ENCODE measurements around the gene EIF1B.

EIF1B gene

GRCh38 chr3:40308725-40309417, 636 bp upstream of the EIF1B start:
- no peak for DNase-seq (ENCODE audit: low read depth)

- peak; percentile 11 for DNase-seq (ENCODE audit: low read depth)
These were observed 603 bp downstream of the EIF1B start for GRCh38 chr3:40309925-40310695.

GRCh38 chr3:40310705-40311104, 1.2 kb downstream of the EIF1B start:
- no peak for DNase-seq (ENCODE audit: low read depth)

- DNase-seq (ENCODE audit: low read depth): no peak
These were observed 3.2 kb downstream of the EIF1B start for GRCh38 chr3:40312661-40313226.

- DNase-seq (ENCODE audit: low read depth): no peak
These were observed 4.7 kb downstream of the EIF1B start for GRCh38 chr3:40313975-40314860.

- DNase-seq (ENCODE audit: low read depth): no peak
These were observed 7.8 kb downstream of the EIF1B start for GRCh38 chr3:40317061-40317855.

GRCh38 chr3:40321818-40322217, 12.3 kb downstream of the EIF1B start:
- no peak for DNase-seq (ENCODE audit: low read depth)

- DNase-seq (ENCODE audit: low read depth): no peak
These were observed 14.4 kb downstream of the EIF1B start for GRCh38 chr3:40323946-40324345.

GRCh38 chr3:40324621-40325020, 15.1 kb downstream of the EIF1B start:
- DNase-seq (ENCODE audit: low read depth): no peak

GRCh38 chr3:40325465-40325864, 16.0 kb downstream of the EIF1B start:
- DNase-seq (ENCODE audit: low read depth): no peak

GRCh38 chr3:40328374-40328773, 18.9 kb downstream of the EIF1B start:
- no peak for DNase-seq (ENCODE audit: low read depth)

- DNase-seq (ENCODE audit: low read depth): no peak
These were observed 19.6 kb downstream of the EIF1B start for GRCh38 chr3:40329071-40329470.

GRCh38 chr3:40332684-40333083, 23.2 kb downstream of the EIF1B start:
- no peak for DNase-seq (ENCODE audit: low read depth)

- no peak for DNase-seq (ENCODE audit: low read depth)
These were observed 23.9 kb downstream of the EIF1B start for GRCh38 chr3:40333416-40333815.

- DNase-seq (ENCODE audit: low read depth): no peak
These were observed 24.3 kb downstream of the EIF1B start for GRCh38 chr3:40333852-40334251.

GRCh38 chr3:40336101-40336500, 26.6 kb downstream of the EIF1B start:
- no peak for DNase-seq (ENCODE audit: low read depth)

- no peak for DNase-seq (ENCODE audit: low read depth)
These were observed 27.1 kb downstream of the EIF1B start for GRCh38 chr3:40336511-40337135.

- DNase-seq (ENCODE audit: low read depth): no peak
These were observed 27.9 kb downstream of the EIF1B start for GRCh38 chr3:40337136-40338108.

GRCh38 chr3:40339871-40340270, 30.4 kb downstream of the EIF1B start:
- DNase-seq (ENCODE audit: low read depth): no peak
